ENCODE results near the gene SLC22A17. TPM values are rescaled to one million over a fixed set of nuclear protein-coding genes. Genes with fewer than 3 reads are reported as not detected.

Gene SLC22A17
- total and polyA plus RNA-seq, 4 donors = 1.1 to 14.6 (median 2.6) TPM

- Histone ChIP-seq H3K4me1 (ENCODE audit: control insufficient read depth in 4 of 4, insufficient read depth in 4 of 4, low read length in 3 of 4) (no peaks in the 10 kb centered on the region), H3K27ac (ENCODE audit: low read depth in 1 of 2, low read length in 2 of 2) (no peak overlapping the region), H3K9me3 (ENCODE audit: control insufficient read depth in 4 of 4, low read length in 3 of 4) (no peaks in the 10 kb centered on the region), H3K9ac (ENCODE audit: low read depth in 1 of 2, low read length in 2 of 2) (no peak overlapping the region), H3K27me3 (ENCODE audit: control insufficient read depth in 4 of 4, insufficient read depth in 4 of 4, low read length in 3 of 4) (no peaks in the 10 kb centered on the region), H3K4me3 (ENCODE audit: low read depth in 1 of 3, low read length in 3 of 3) (no peak overlapping the region), H3K36me3 (ENCODE audit: control insufficient read depth in 4 of 4, insufficient read depth in 3 of 4, low read depth in 1 of 4, low read length in 3 of 4) (no peaks in the 10 kb centered on the region)
- 85% methylated on average over 4 of the region's 4 CpGs for WGBS
- no peak for DNase-seq (ENCODE audit: low spot score)
- no peak for TF ChIP-seq ZBTB33 (IDR thresholded peaks at IDR 0.05)
- no peak for TF ChIP-seq CTCF (IDR thresholded peaks at IDR 0.05; ENCODE audit: low read depth, low read length, missing input control)
- no peak for TF ChIP-seq RAD21 (IDR thresholded peaks at IDR 0.05)
- TF ChIP-seq RXRA (IDR thresholded peaks at IDR 0.05) = no peak
- no peak for TF ChIP-seq REST (IDR thresholded peaks at IDR 0.05)
- TF ChIP-seq JUND (IDR thresholded peaks at IDR 0.05) = no peak
- no peak for TF ChIP-seq GABPA (IDR thresholded peaks at IDR 0.05 in 1 of 2, conservative IDR thresholded peaks at IDR 0.05 in 1 of 2)
- no peak for TF ChIP-seq HNF4A (conservative IDR thresholded peaks at IDR 0.05)
- TF ChIP-seq YY1 (IDR thresholded peaks at IDR 0.05) = no peak
- TF ChIP-seq EGR1 (IDR thresholded peaks at IDR 0.05; ENCODE audit: low read depth in 2 of 2) = no peak
- TF ChIP-seq ATF3 (IDR thresholded peaks at IDR 0.05) = no peak
Observed at GRCh38 chr14:23398348-23398747, 45.7 kb upstream of the SLC22A17 start.

- no peaks in the 10 kb centered on the region for H3K9me3 ChIP-seq (ENCODE audit: control insufficient read depth in 4 of 4, low read length in 3 of 4)
- H3K9ac ChIP-seq (ENCODE audit: low read depth in 1 of 2, low read length in 2 of 2) = no peak overlapping the region
- WGBS = 92% methylated on average over 10 of the region's 10 CpGs
- no peaks in the 10 kb centered on the region for H3K36me3 ChIP-seq (ENCODE audit: control insufficient read depth in 4 of 4, insufficient read depth in 3 of 4, low read depth in 1 of 4, low read length in 3 of 4)
- H3K4me3 ChIP-seq (ENCODE audit: low read depth in 1 of 3, low read length in 3 of 3) = no peak overlapping the region
- no peak overlapping the region for H3K27ac ChIP-seq (ENCODE audit: low read depth in 1 of 2, low read length in 2 of 2)
- H3K4me1 ChIP-seq (ENCODE audit: control insufficient read depth in 4 of 4, insufficient read depth in 4 of 4, low read length in 3 of 4) = no peaks in the 10 kb centered on the region
- no peaks in the 10 kb centered on the region for H3K27me3 ChIP-seq (ENCODE audit: control insufficient read depth in 4 of 4, insufficient read depth in 4 of 4, low read length in 3 of 4)
- no peak for DNase-seq (ENCODE audit: low spot score)
- no peak for TF ChIP-seq RAD21 (IDR thresholded peaks at IDR 0.05)
- TF ChIP-seq RXRA (IDR thresholded peaks at IDR 0.05) = no peak
- TF ChIP-seq ATF3 (IDR thresholded peaks at IDR 0.05) = no peak
- TF ChIP-seq JUND (IDR thresholded peaks at IDR 0.05) = no peak
- no peak for TF ChIP-seq TAF1 (conservative IDR thresholded peaks at IDR 0.05)
- no peak for TF ChIP-seq ZBTB33 (IDR thresholded peaks at IDR 0.05)
- TF ChIP-seq GABPA (IDR thresholded peaks at IDR 0.05 in 1 of 2, conservative IDR thresholded peaks at IDR 0.05 in 1 of 2) = no peak
- no peak for TF ChIP-seq EGR1 (IDR thresholded peaks at IDR 0.05; ENCODE audit: low read depth in 2 of 2)
- TF ChIP-seq NR2F2 (IDR thresholded peaks at IDR 0.05) = no peak
- TF ChIP-seq CTCF (IDR thresholded peaks at IDR 0.05; ENCODE audit: low read depth, low read length, missing input control) = no peak
Observed at GRCh38 chr14:23396781-23397407, 44.2 kb upstream of the SLC22A17 start.
